ENCODE results near the gene EVC.

EVC gene

GRCh38 chr4:5705647-5706320, 5.2 kb upstream of the EVC start:
- Histone ChIP-seq H3K4me1 (no peaks in the 10 kb centered on the region), H3K36me3 (no peaks in the 10 kb centered on the region), H3K27me3 (peaks cover 32% of the 10 kb centered on the region), H3K4me3 (ENCODE audit: low read depth, low read length) (no peak overlapping the region), H3K9me3 (peaks cover 3% of the 10 kb centered on the region; the same call in 1 of the 2 replicates)
- DNase-seq = peak; percentile 56
- no peak for TF ChIP-seq CTCF (IDR thresholded peaks at IDR 0.05; ENCODE audit: low read depth, low read length)

GRCh38 chr4:5706486-5707290, 4.3 kb upstream of the EVC start:
- Histone ChIP-seq H3K36me3 (no peaks in the 10 kb centered on the region), H3K4me1 (no peaks in the 10 kb centered on the region), H3K9me3 (peaks cover 3% of the 10 kb centered on the region; the same call in 1 of the 2 replicates), H3K4me3 (ENCODE audit: low read depth, low read length) (no peak overlapping the region), H3K27me3 (peaks cover 41% of the 10 kb centered on the region)
- DNase-seq = no peak
- TF ChIP-seq CTCF (IDR thresholded peaks at IDR 0.05; ENCODE audit: low read depth, low read length) = no peak

- H3K9me3 ChIP-seq = peaks cover 3% of the 10 kb centered on the region; the same call in 1 of the 2 replicates
- peaks cover 48% of the 10 kb centered on the region for H3K27me3 ChIP-seq
- TF ChIP-seq CTCF (IDR thresholded peaks at IDR 0.05; ENCODE audit: low read depth, low read length) = no peak
- H3K4me1 ChIP-seq = no peaks in the 10 kb centered on the region
- no peak for DNase-seq
- H3K4me3 ChIP-seq (ENCODE audit: low read depth, low read length) = no peak overlapping the region
- no peaks in the 10 kb centered on the region for H3K36me3 ChIP-seq
Measured at GRCh38 chr4:5707366-5707765, 3.6 kb upstream of the EVC start.

- no peak overlapping the region for H3K4me3 ChIP-seq (ENCODE audit: low read depth, low read length)
- DNase-seq = no peak
- no peaks in the 10 kb centered on the region for H3K36me3 ChIP-seq
- no peak for TF ChIP-seq CTCF (IDR thresholded peaks at IDR 0.05; ENCODE audit: low read depth, low read length)
- no peaks in the 10 kb centered on the region for H3K4me1 ChIP-seq
- peaks cover 3% of the 10 kb centered on the region; the same call in 1 of the 2 replicates for H3K9me3 ChIP-seq
- peaks cover 53% of the 10 kb centered on the region for H3K27me3 ChIP-seq
Measured at GRCh38 chr4:5707778-5708448, 3.1 kb upstream of the EVC start.

- no peaks in the 10 kb centered on the region for H3K4me1 ChIP-seq
- H3K9me3 ChIP-seq = peaks cover 3% of the 10 kb centered on the region; the same call in 1 of the 2 replicates
- TF ChIP-seq CTCF (IDR thresholded peaks at IDR 0.05; ENCODE audit: low read depth, low read length) = no peak
- H3K4me3 ChIP-seq (ENCODE audit: low read depth, low read length) = no peak within 1 kb of the TSS
- H3K36me3 ChIP-seq = no peaks in the 10 kb centered on the region
- H3K27me3 ChIP-seq = peaks cover 54% of the 10 kb centered on the region
- no peak for DNase-seq
Measured at GRCh38 chr4:5708449-5709206, 2.4 kb upstream of the EVC start, which contains the start of gene EVC2. Gene EVC2, minus strand, starts transcription at chr4:5708559. Its CDS starts 46 bp downstream, at chr4:5708513.
